Ectodermal cell (in vitro differentiated cells): Measurements from ENCODE around the gene CRTC1.

Source experiments
- H3K27ac ChIP-seq: 2 replicates; pipeline ENCODE4 v1.7.0; 2013; ENCODE audit warnings: mild to moderate bottlenecking, low read depth, low read length; ENCODE audit not compliant: insufficient read depth, poor library complexity, severe bottlenecking
- H3K27me3 ChIP-seq: 2 replicates; pipeline ENCODE4 v1.7.0; 2013; ENCODE audit warnings: mild to moderate bottlenecking, low read length; ENCODE audit not compliant: insufficient read depth, control insufficient read depth, poor library complexity, severe bottlenecking
- H3K36me3 ChIP-seq: one replicate; pipeline ENCODE4 v1.7.0; 2013; ENCODE audit warnings: low read length; ENCODE audit not compliant: control insufficient read depth, insufficient read depth
- H3K4me1 ChIP-seq: one replicate; pipeline ENCODE4 v1.7.0; 2013; ENCODE audit warnings: low read length; ENCODE audit not compliant: control insufficient read depth, insufficient read depth
- H3K4me3 ChIP-seq: 2 replicates; pipeline ENCODE4 v1.7.0; 2013; ENCODE audit warnings: low read depth, low read length, control low read depth; ENCODE audit not compliant: insufficient read depth
- H3K9me3 ChIP-seq: 2 replicates; pipeline ENCODE4 v1.7.0; 2013; ENCODE audit warnings: mild to moderate bottlenecking, low read length, moderate library complexity; ENCODE audit not compliant: control insufficient read depth
- WGBS, 2 experiments: methylation state at CpG; one replicate each; pipeline ENCODE4 v1.1.7; 2013; ENCODE audit warnings: missing lambda C conversion rate in 2 of 2; 5-methylcytosine and 5-hydroxymethylcytosine counted together

The CRTC1 gene

GRCh38 chr19:18701250-18701608 is 17.7 kb downstream of the CRTC1 start:
- WGBS, 2 experiments = 62 to 68% methylated on average over 7 of the region's 7 CpGs
- Histone ChIP-seq H3K36me3 (no peaks in the 10 kb centered on the region), H3K9me3 (no peaks in the 10 kb centered on the region), H3K27ac (no peak overlapping the region), H3K27me3 (no peaks in the 10 kb centered on the region), H3K4me1 (peaks cover 13% of the 10 kb centered on the region), H3K4me3 (peak overlapping the region; percentile 24)

- H3K4me3 ChIP-seq = no peak overlapping the region
- no peaks in the 10 kb centered on the region for H3K27me3 ChIP-seq
- no peaks in the 10 kb centered on the region for H3K36me3 ChIP-seq
- 94 to 95% methylated on average over 3 to 4 of the region's 4 CpGs for WGBS, 2 experiments
- peaks cover 10% of the 10 kb centered on the region for H3K4me1 ChIP-seq
- no peaks in the 10 kb centered on the region for H3K9me3 ChIP-seq
- H3K27ac ChIP-seq = no peak overlapping the region
These were observed 20.6 kb downstream of the CRTC1 start for GRCh38 chr19:18704054-18704453.

DNA sequence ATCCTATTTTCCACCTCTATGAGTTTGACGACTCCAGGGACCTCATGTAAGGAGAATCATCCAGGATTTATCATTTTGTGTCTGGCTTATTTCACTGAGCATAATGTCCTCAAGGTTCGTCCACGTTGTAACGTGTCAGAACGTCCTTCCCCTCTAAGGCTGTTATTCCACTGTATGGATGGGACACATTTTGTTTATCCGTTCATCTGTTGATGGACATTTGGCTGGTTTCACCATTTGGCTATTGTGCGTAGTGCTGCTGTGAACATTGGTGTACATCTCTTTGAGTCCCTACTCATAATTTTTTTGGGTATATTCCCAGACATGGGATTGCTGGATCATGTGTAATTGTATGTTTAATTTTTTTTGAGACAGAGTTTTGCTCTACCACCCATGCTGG is 21.5 kb downstream of the CRTC1 start:
- Histone ChIP-seq H3K9me3 (no peaks in the 10 kb centered on the region), H3K36me3 (no peaks in the 10 kb centered on the region), H3K4me3 (no peak overlapping the region), H3K27me3 (no peaks in the 10 kb centered on the region), H3K27ac (no peak overlapping the region), H3K4me1 (peaks cover 10% of the 10 kb centered on the region)
- WGBS, 2 experiments = 93 to 95% methylated on average over 7 of the region's 7 CpGs

- no peaks in the 10 kb centered on the region for H3K36me3 ChIP-seq
- 93 to 94% methylated on average over 25 of the region's 25 CpGs for WGBS, 2 experiments
- no peak overlapping the region for H3K4me3 ChIP-seq
- no peaks in the 10 kb centered on the region for H3K4me1 ChIP-seq
- no peaks in the 10 kb centered on the region for H3K27me3 ChIP-seq
- no peaks in the 10 kb centered on the region for H3K9me3 ChIP-seq
- H3K27ac ChIP-seq = no peak overlapping the region
These were observed 25.2 kb downstream of the CRTC1 start for GRCh38 chr19:18708452-18709231.

DNA sequence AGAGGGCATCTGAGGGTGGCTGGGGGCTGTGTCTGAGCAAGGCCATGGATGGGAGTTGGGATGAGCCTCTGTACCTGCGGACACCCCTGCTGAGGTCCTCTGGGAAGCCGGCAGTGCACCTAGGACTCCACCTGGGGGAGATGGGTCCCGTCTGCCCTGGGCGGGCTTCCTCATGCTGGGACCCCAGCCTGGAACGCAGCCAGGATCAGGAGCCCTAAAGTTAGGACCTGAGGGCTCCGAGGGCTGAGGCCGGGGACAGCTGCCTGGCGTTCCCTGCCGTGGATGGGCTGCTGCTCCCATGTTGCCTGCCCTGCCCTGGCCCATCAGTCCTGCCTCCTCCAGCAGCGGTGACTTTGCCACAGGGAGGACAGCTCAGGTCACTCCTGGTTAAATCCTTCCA is 26.1 kb downstream of the CRTC1 start:
- H3K27me3 ChIP-seq = no peaks in the 10 kb centered on the region
- H3K36me3 ChIP-seq = no peaks in the 10 kb centered on the region
- no peaks in the 10 kb centered on the region for H3K4me1 ChIP-seq
- H3K27ac ChIP-seq = no peak overlapping the region
- 92% methylated on average over 10 of the region's 10 CpGs for WGBS, 2 experiments
- H3K4me3 ChIP-seq = no peak overlapping the region
- no peaks in the 10 kb centered on the region for H3K9me3 ChIP-seq

- no peaks in the 10 kb centered on the region for H3K9me3 ChIP-seq
- no peak overlapping the region for H3K4me3 ChIP-seq
- H3K36me3 ChIP-seq = no peaks in the 10 kb centered on the region
- 92 to 93% methylated on average over 10 of the region's 11 CpGs for WGBS, 2 experiments
- H3K4me1 ChIP-seq = no peaks in the 10 kb centered on the region
- H3K27me3 ChIP-seq = no peaks in the 10 kb centered on the region
- no peak overlapping the region for H3K27ac ChIP-seq
These were observed 26.7 kb downstream of the CRTC1 start for GRCh38 chr19:18710186-18710585.

DNA sequence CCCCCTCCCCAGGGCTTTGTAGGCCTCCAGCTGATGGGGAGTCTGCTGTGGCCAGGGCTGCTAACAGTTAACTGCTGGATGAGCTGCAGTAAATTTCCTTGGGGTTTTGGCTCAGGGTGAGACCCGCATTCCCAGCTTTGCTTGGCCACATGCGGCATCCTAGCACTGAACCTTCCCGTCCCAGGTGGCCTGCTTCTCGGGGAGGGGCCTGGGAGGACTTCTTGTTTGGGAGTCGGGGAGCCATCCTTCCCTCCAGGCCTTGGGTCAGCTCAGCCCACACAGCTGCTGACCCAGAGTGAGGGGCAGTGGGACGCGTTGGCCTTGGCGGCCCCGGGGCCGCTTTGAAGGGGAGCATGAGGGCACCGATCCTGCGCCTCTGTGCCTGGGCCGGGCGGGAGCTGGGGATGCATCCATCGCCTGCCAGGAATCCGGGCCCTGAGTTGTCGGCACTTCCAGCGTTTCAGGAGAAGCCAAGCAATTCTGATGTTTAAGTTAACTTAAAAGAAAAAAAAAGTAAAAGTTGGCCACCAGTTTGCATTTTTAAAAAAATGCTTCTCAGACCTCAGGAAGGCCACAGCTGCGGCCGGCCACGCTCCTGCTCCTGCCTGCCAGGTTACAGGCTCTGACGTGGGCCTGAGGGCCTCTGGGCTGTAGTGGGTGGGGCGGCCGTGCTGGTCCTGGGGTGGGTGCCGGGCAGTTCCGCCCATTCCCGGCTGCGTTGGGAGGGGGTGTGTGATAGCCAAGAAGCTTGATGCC is 27.7 kb downstream of the CRTC1 start:
- Histone ChIP-seq H3K27me3 (no peaks in the 10 kb centered on the region), H3K27ac (no peak overlapping the region), H3K4me1 (no peaks in the 10 kb centered on the region), H3K9me3 (no peaks in the 10 kb centered on the region), H3K36me3 (no peaks in the 10 kb centered on the region), H3K4me3 (no peak overlapping the region)
- WGBS, 2 experiments = 92 to 94% methylated on average over 28 of the region's 28 CpGs

DNA sequence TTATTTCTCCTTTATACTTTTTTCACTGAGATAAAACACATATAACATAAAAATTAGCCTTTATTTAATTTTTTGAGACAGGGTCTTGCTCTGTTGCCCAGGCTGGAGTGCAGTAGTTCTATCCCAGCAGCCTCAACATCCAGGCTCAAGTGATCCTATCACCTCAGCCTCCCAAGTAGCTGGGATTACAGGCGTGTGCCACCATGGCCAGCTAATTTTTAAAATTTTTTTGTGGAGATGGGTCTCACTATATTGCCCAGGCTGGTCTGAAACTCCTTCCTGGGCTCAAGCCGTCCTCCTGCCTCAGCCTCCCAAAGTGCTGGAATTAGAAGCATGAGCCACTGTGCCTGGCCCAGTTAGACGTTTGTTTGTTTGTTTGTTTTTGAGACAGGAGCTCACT is 28.4 kb downstream of the CRTC1 start:
- 86 to 91% methylated on average over 3 of the region's 3 CpGs for WGBS, 2 experiments
- Histone ChIP-seq H3K4me3 (no peak overlapping the region), H3K36me3 (no peaks in the 10 kb centered on the region), H3K27ac (no peak overlapping the region), H3K4me1 (no peaks in the 10 kb centered on the region), H3K9me3 (no peaks in the 10 kb centered on the region), H3K27me3 (no peaks in the 10 kb centered on the region)

- Histone ChIP-seq H3K4me3 (no peak overlapping the region), H3K27me3 (no peaks in the 10 kb centered on the region), H3K9me3 (no peaks in the 10 kb centered on the region), H3K36me3 (no peaks in the 10 kb centered on the region), H3K27ac (no peak overlapping the region), H3K4me1 (peaks cover 6% of the 10 kb centered on the region)
- WGBS, 2 experiments = 86 to 87% methylated on average over 5 of the region's 5 CpGs
These were observed 29.5 kb downstream of the CRTC1 start for GRCh38 chr19:18712981-18713380.

- peaks cover 6% of the 10 kb centered on the region for H3K4me1 ChIP-seq
- 95 to 96% methylated on average over 18 of the region's 18 CpGs for WGBS, 2 experiments
- no peaks in the 10 kb centered on the region for H3K36me3 ChIP-seq
- no peaks in the 10 kb centered on the region for H3K27me3 ChIP-seq
- H3K9me3 ChIP-seq = no peaks in the 10 kb centered on the region
- H3K27ac ChIP-seq = no peak overlapping the region
- no peak overlapping the region for H3K4me3 ChIP-seq
These were observed 30.2 kb downstream of the CRTC1 start for GRCh38 chr19:18713550-18714117.
